Uterus (tissue), 2 donors: Measurements from ENCODE around the gene SLC25A21.

Experiments used
- CTCF ChIP-seq, 4 experiments: fragments of 200-600 bp in 2 of 4; fragments of 450-650 bp in 2 of 4; sonication (generic) in 2 of 4; IDR thresholded peaks; one replicate each; pipeline ENCODE4 v1.5.1; 2016 to 2019; ENCODE audit warnings: antibody characterized with exemption in 4 of 4, mild to moderate bottlenecking in 2 of 4, moderate library complexity in 1 of 4
- POLR2A ChIP-seq, 2 donors: fragments of 450-650 bp; IDR thresholded peaks; one replicate each; pipeline ENCODE4 v1.6.1; 2016; ENCODE audit warnings: antibody characterized with exemption in 2 of 2, mild to moderate bottlenecking in 1 of 2, moderate library complexity in 1 of 2

GRCh38 chr14:37201724-37202123 is 29.3 kb upstream of the SLC25A21 start:
- TF ChIP-seq POLR2A (IDR thresholded peaks at IDR 0.05) (no peak), CTCF (IDR thresholded peaks at IDR 0.05) (no peak)
